Endothelial cell of umbilical vein (primary cell): ENCODE results near the gene SRCAP. TPM values are rescaled to one million over a fixed set of nuclear protein-coding genes. Genes with fewer than 3 reads are reported as not detected.

Experiments used
- BruUV-seq: library from RNA; stranded (reverse); fragments of 400-500 nt; replicated peaks from 2 replicates; lab custom pipeline; 2021; lab: Mats Ljungman, UMichigan
- CTCF ChIA-PET: fragments of 300-600, 350-600 bp; sonication (Branson Sonifier 250); formaldehyde crosslinking; loops from one replicate; lab custom pipeline; 2021; ENCODE audit warnings: antibody characterized with exemption, inconsistent platforms; lab: Charles Lee
- POLR2A ChIA-PET: fragments of 300-600, 350-600 bp; sonication (Branson Sonifier 250); formaldehyde crosslinking; loops from one replicate; lab custom pipeline; 2021; ENCODE audit warnings: antibody characterized with exemption, inconsistent platforms; lab: Charles Lee
- DNase-seq: peaks from one replicate; pipeline ENCODE4 v3.0.0-alpha.2; 2011; ENCODE audit warnings: low read depth, low spot score
- FAIRE-seq: peaks from 2 replicates; lab custom pipeline; 2011; peaks lifted over from hg19 to GRCh38; lab: Jason Lieb, UNC
- H2AFZ ChIP-seq: 2 replicates; pipeline ENCODE4 v1.6.0; 2012; ENCODE audit warnings: low read depth, low read length, control low read depth, inconsistent platforms
- H3K27ac ChIP-seq: 2 replicates; pipeline ENCODE4 v1.5.1; 2011; ENCODE audit warnings: low read depth, mild to moderate bottlenecking, control low read depth, low read length, moderate library complexity; ENCODE audit not compliant: insufficient read depth
- H3K27me3 ChIP-seq, 2 experiments: 2 replicates each; pipeline versions ENCODE4 v1.6.0 to v1.6.1; 2011; ENCODE audit warnings: low read length in 2 of 2, mixed read lengths in 1 of 2; ENCODE audit not compliant: control insufficient read depth in 2 of 2, insufficient read depth in 2 of 2
- H3K36me3 ChIP-seq, 2 experiments: 2 replicates in 1 of 2; 3 replicates in 1 of 2; pipeline ENCODE4 v1.5.1; 2011; ENCODE audit warnings: low read length in 2 of 2, mild to moderate bottlenecking in 1 of 2, moderate library complexity in 1 of 2; ENCODE audit not compliant: control insufficient read depth in 2 of 2, insufficient read depth in 2 of 2; ENCODE audit errors: extremely low read depth in 1 of 2
- H3K4me1 ChIP-seq: 3 replicates; pipeline ENCODE4 v1.5.1; 2011; ENCODE audit warnings: mild to moderate bottlenecking, low read length; ENCODE audit not compliant: control insufficient read depth, insufficient read depth; ENCODE audit errors: extremely low read depth
- H3K4me2 ChIP-seq: 2 replicates; pipeline ENCODE4 v1.6.1; 2011; ENCODE audit warnings: low read length, control low read depth, mixed read lengths; ENCODE audit not compliant: insufficient read depth
- H3K4me3 ChIP-seq, 3 experiments: fragments of 200-600 bp in 1 of 3; sonication (generic), shearing (Covaris generic) in 1 of 3; replicated peaks in 1 of 3; 2 replicates each; pipeline ENCODE4 v1.5.1; 2011 to 2016; ENCODE audit warnings: control low read depth in 3 of 3, low read length in 3 of 3, mild to moderate bottlenecking in 2 of 3, inconsistent platforms in 1 of 3, low read depth in 1 of 3, moderate library complexity in 1 of 3; ENCODE audit not compliant: insufficient read depth in 1 of 3
- H3K79me2 ChIP-seq: 2 replicates; pipeline ENCODE4 v1.6.0; 2012; ENCODE audit warnings: low read length, inconsistent platforms; ENCODE audit not compliant: control insufficient read depth, insufficient read depth
- H3K9ac ChIP-seq: replicated peaks from 2 replicates; pipeline ENCODE3; 2011; ENCODE audit warnings: low read length, control low read depth; ENCODE audit not compliant: insufficient read depth; ENCODE audit errors: extremely low read depth
- H3K9me1 ChIP-seq: replicated peaks from 3 replicates; pipeline ENCODE4 v1.6.0; 2011; ENCODE audit warnings: mild to moderate bottlenecking, low read length; ENCODE audit not compliant: control insufficient read depth, insufficient read depth; ENCODE audit errors: extremely low read depth
- H3K9me3 ChIP-seq: replicated peaks from 2 replicates; pipeline ENCODE4 v1.5.1; 2012; ENCODE audit warnings: low read length, inconsistent platforms; ENCODE audit not compliant: control insufficient read depth, insufficient read depth
- H4K20me1 ChIP-seq: replicated peaks from 2 replicates; pipeline ENCODE3; 2011; ENCODE audit warnings: mild to moderate bottlenecking, low read length; ENCODE audit not compliant: control insufficient read depth, insufficient read depth; ENCODE audit errors: extremely low read depth
- CTCF ChIP-seq, 2 donors: IDR thresholded peaks; 1 replicate in 1 of 2; 2 replicates in 1 of 2; pipeline ENCODE4 v1.5.1; 2011; ENCODE audit warnings: low read length in 2 of 2, mild to moderate bottlenecking in 2 of 2, moderate library complexity in 2 of 2, control low read depth in 1 of 2, inconsistent platforms in 1 of 2, low read depth in 1 of 2; ENCODE audit not compliant: insufficient read depth in 1 of 2; ENCODE audit errors: extremely low read depth in 1 of 2
- EZH2 ChIP-seq: IDR thresholded peaks from 2 replicates; pipeline ENCODE4 v1.6.1; 2012; ENCODE audit warnings: borderline replicate concordance, low read depth, mild to moderate bottlenecking, moderate library complexity, low read length, inconsistent platforms; ENCODE audit not compliant: severe bottlenecking
- FOS ChIP-seq: IDR thresholded peaks from 2 replicates; pipeline ENCODE4 v1.6.1; 2011; ENCODE audit warnings: mild to moderate bottlenecking, low read length, moderate library complexity, borderline replicate concordance; ENCODE audit not compliant: insufficient read depth
- GATA2 ChIP-seq: IDR thresholded peaks from 2 replicates; pipeline ENCODE4 v1.7.0; 2011; ENCODE audit warnings: low read depth, mild to moderate bottlenecking, moderate library complexity, mixed read lengths, low read length; ENCODE audit not compliant: insufficient read length, insufficient read depth
- JUN ChIP-seq: IDR thresholded peaks from 2 replicates; pipeline ENCODE4 v1.6.1; 2011; ENCODE audit warnings: borderline replicate concordance, low read depth; ENCODE audit not compliant: insufficient read length, insufficient read depth
- MAX ChIP-seq: IDR thresholded peaks from 2 replicates; pipeline ENCODE4 v1.6.1; 2011; ENCODE audit not compliant: insufficient read depth, insufficient read length
- MYC ChIP-seq: IDR thresholded peaks from one replicate; pipeline ENCODE4 v1.6.1; 2011; ENCODE audit warnings: mild to moderate bottlenecking, low read depth, low read length
- POLR2A ChIP-seq: IDR thresholded peaks from 2 replicates; pipeline ENCODE4 v1.6.1; 2012; ENCODE audit warnings: low read depth, mild to moderate bottlenecking, control low read depth, low read length
- POLR2AphosphoS5 ChIP-seq: IDR thresholded peaks from 2 replicates; pipeline ENCODE4 v1.6.1; 2012; ENCODE audit warnings: low read depth, mild to moderate bottlenecking, control low read depth, low read length, moderate library complexity; ENCODE audit not compliant: insufficient read depth
- dilution Hi-C: fragments of 300-500 bp; cut with MboI; formaldehyde crosslinking; loops from one replicate; pipeline ENCODE4 v1.15.0; 2019; ENCODE audit warnings: low sequenced_read_pairs; ENCODE audit not compliant: extremely low pct_ligation_motif_present
- intact Hi-C: fragments of 100-400 bp; cut with micrococcal nuclease; formaldehyde crosslinking; loops from one replicate; pipeline ENCODE4 v1.10.0; 2022
- polyA plus RNA-seq, 4 experiments: library from polyadenylated mRNA; depleted of rRNA in 3 of 4; stranded (reverse) in 3 of 4; unstranded in 1 of 4; fragments of >200 nt; gene quantifications; 2 replicates each; pipeline versions ENCODE4 v1.2.1 to v1.2.3, GENCODE V29; 2011 to 2012; ENCODE audit warnings: missing spikeins in 1 of 4
- total RNA-seq: library from RNA; stranded (reverse); gene quantifications from 2 replicates; pipeline ENCODE4 v1.2.3, GENCODE V29; 2021

Gene SRCAP
- total and polyA plus RNA-seq, 2 donors (not counting 3 experiments of a cell fraction or from before 2014, with no cell fraction given), result 11.0 to 77.7 TPM

GRCh38 chr16:30780021-30780420 is 81.0 kb downstream of the SRCAP start:
- Histone ChIP-seq H4K20me1 (no peaks in the 10 kb centered on the region), H3K27ac (no peak overlapping the region), H3K79me2 (no peaks in the 10 kb centered on the region), H3K4me3 (no peak overlapping the region), H3K4me1 (peaks cover 6% of the 10 kb centered on the region), H3K9me1 (no peaks in the 10 kb centered on the region), H3K4me2 (no peak overlapping the region), H3K27me3 (no peaks in the 10 kb centered on the region), H3K36me3 (peaks cover 0 to 19% of the 10 kb centered on the region in 2 experiments), H3K9ac (no peak overlapping the region), H3K9me3 (no peaks in the 10 kb centered on the region), H2AFZ (no peak overlapping the region)
- no TSS peak for BruUV-seq
- dilution Hi-C loops (no loop called here), intact Hi-C loops (no loop called here)
- DNase-seq (no peak), FAIRE-seq (no peak)
- CTCF ChIA-PET, result no interaction called here
- POLR2A ChIA-PET, result no interaction called here
- TF ChIP-seq FOS (no peak), EZH2 (no peak), MAX (no peak), GATA2 (no peak), POLR2AphosphoS5 (no peak), JUN (no peak), CTCF (IDR thresholded peaks at IDR 0.05; ENCODE audit: extremely low read depth in 1 of 2, insufficient read depth in 1 of 2, low read depth in 1 of 2, low read length in 2 of 2) (no peak), POLR2A (no peak), MYC (no peak)
